Amygdala (tissue), 56 donors: ENCODE results near the gene MCF2L.

Source experiments
- DNase-seq, 56 donors: peaks; one replicate each; lab custom pipeline; 2025; lab: John Stamatoyannopoulos, UW

The MCF2L gene

GRCh38 chr13:113117911-113118260 lies 148.9 kb downstream of the MCF2L start:
- no peak for DNase-seq

- no peak for DNase-seq
Measured at GRCh38 chr13:113118261-113119021, 149.4 kb downstream of the MCF2L start.

DNA sequence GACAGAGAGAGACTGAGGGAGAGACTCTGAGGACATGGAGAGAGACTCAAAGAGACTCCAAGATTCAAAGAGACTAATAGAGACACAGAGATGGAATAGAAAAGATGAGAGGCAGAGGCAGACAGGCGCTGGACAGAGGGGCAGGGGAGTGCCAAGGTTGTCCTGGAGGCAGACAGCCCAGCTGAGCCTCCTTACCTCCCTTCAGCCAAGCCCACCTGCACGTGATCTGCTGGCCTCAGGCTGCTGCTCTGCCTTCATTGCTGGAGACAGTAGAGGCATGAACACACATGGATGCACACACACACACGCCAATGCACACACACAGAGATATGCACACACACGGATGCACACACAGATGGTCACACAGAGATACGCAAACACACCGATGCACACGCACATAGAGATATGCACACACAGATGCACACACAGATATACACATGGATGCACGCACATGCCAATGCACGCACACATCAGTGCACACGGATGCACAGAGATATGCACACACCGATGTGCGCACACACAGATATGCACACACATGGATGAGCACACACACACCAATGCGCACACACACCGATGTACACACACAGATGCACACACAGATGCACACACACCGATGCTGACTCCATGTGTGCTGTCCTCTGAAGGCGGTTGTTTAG lies 150.3 kb downstream of the MCF2L start:
- no peak for DNase-seq

DNA sequence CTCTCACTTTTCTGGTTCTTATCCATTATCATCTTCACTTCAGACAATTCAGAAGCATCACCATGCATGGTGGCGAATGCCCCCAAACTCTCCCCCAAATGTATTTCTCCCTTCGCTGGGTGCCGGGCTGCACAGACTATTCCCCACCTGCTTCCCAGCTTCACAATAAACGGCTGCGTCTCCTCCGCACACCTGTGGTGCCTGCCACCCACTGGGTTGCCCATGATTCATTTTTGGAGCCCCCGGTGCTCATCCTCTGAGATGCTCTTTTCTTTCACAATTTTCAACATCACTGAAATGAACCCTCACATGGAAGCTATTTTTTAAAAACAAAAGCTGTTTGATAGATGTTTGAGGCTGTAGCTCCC lies 150.8 kb downstream of the MCF2L start:
- DNase-seq = no peak

GRCh38 chr13:113120300-113121182 lies 151.5 kb downstream of the MCF2L start:
- no peak for DNase-seq

DNA sequence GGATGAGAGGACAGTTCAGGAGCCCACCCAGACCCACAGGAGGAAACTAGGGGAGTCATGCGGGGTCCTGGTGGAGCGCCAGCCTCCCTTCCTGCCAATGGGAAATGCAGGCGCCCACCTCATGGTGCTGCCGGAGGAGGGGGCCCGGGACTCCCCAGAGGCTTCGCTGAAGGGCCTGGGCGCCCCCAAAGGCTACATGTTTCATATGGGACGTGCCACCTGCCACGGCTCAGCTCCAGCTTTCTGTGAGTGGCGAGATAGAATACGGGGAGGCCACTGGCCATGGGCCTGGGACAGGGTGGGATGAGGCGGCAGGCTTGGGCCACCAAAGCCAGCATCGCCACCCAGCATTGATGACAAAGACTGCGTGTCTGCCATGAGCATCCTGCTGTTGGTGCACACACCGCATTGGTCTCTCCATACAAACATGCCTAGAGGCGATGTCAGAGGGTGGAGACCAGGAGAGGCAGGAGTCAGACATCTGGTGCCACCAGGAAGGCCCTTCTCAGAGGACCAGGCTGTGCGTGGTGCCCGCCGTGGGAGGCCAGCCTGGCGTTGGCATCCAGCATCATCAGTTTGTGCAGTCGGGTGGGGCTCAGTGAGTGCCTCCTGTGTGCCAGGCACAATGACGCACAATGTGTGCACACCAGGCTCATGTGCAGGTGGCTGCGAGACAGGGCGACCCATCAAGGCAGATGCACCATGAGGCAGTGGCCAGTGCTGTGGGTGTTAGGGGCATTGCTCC lies 152.3 kb downstream of the MCF2L start:
- no peak for DNase-seq

GRCh38 chr13:113121928-113122471 lies 153.0 kb downstream of the MCF2L start:
- DNase-seq = no peak

- no peak for DNase-seq
Measured at GRCh38 chr13:113122550-113123225, 153.7 kb downstream of the MCF2L start, which contains the start of gene F10. F10 (plus strand) TSS chr13:113122799; CDS start chr13:113122856, 57 bp downstream.

DNA sequence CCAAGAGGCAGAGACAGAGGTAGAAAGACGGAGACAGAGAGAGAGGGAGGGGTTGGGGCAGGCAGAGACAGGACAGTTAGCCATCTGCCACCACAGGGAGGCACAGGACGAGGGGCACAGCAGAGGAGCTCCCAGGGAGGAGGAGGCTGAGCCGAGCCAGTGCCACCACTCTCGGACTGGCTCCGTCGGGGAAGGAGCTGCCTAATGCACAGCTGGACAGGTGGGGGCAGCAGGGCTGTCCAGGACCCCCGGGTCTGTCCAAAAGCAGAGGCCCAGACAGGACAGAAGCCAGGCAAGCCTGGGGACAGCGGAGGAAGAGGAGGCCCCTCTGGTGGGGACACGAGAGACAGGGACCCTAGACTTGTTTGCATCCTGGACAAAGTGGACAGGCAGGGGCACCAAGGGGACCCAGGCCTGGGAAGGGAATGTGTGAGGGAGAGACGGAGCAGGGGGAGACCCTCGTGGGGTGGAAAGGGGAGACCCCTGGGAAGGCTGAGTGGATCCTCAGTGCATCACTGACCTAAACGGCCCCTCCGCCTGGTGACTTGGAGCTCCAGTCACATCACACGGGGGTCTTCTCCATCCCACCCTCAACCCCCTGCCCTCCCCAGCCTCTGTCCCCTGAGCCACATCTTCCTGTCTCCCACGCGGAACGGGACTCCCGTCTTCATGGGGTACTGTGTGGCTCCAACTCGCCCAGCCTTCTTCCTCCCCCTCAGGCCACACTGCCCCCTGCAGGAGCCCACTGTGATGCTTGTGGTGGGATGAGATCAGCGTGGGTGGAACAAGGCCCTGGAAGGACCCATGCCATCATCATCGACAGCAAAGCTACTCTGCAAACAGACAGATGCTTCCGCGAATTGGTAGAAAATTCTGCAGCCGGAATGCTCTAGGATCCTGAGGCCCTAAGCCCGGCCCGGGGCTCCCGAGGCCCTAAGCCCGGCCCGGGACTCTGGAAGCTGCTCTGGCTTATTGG lies 154.5 kb downstream of the MCF2L start:
- DNase-seq = no peak

GRCh38 chr13:113124211-113124970 lies 155.4 kb downstream of the MCF2L start:
- no peak for DNase-seq

DNA sequence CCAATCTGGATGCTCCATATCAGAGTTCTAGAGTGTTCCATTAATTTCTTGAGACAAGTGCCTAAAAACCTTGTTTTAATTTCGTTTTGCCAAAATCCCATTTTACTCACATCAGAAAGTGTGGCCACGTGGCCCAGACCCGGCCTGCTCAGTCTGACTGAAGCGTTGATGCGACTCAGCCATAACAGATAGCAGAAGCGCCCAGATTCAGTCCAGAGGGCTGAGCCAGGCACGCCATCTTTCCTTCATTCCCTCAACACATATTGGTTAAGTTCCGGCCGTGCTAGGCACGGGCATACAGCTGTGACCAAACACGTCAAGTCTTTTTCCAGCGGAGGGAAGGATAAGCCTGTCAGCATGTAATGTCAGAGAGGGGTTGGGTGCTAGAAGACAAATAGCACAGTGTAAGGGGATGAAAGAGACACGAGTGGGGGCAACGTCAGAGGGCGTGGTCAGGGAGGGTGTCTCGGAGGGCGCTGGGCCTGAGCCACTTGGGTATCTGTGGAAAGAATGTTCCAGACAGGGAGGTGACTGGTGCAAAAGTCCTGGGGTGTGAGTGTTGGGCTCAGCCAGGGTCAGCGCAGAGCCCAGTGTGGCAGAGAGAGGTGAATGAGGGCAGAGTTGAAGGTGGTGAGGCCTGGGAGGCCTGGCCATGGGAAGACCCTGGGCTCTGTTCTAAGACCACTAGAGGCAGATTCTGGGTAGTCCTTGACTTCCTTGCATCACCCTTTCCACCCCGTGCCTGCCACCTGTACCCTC lies 156.7 kb downstream of the MCF2L start:
- DNase-seq = no peak

DNA sequence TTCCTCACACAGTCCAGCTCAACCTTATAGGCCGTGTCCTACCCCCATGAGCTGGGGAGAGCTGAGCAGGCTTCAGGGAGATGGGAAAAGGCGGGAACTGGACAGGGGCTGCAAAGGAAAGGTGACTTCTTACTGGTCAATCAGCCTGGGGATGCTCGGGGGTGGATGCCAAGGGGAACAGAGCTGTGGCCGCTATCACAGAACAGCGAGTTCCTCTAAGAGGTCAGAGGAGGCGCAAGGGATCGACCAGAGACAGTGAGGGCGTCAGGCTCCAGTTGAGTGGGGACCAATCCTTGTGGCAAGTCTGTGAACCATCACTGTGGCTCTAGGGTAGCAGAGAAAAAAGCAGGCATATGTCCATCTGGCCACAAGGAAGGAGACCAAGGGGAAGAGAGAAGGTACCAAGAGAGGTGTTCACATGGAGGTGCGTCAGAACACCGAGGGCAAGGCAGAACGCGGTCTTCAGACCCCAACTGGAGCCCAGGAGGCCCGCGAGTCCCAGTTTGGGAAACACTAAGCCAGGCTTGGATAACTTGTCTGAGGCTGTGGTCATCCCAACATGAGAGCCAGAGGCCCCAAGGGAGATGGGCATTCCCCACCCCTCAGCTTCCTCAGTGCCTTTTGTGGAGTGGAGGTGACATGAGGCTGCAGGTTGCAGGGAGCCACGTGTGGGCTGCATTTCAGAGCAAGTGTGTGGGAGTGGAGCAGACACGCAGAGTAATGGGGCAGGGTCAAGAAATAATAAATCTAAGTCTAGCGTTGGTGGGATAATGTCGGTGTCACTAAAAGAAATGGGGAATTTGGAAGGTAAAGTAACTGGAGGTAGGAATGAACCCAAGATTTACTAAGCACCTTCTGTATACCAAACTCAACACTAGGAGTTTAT lies 157.5 kb downstream of the MCF2L start:
- no peak for DNase-seq

- DNase-seq = no peak
Measured at GRCh38 chr13:113129480-113129879, 160.5 kb downstream of the MCF2L start.

DNA sequence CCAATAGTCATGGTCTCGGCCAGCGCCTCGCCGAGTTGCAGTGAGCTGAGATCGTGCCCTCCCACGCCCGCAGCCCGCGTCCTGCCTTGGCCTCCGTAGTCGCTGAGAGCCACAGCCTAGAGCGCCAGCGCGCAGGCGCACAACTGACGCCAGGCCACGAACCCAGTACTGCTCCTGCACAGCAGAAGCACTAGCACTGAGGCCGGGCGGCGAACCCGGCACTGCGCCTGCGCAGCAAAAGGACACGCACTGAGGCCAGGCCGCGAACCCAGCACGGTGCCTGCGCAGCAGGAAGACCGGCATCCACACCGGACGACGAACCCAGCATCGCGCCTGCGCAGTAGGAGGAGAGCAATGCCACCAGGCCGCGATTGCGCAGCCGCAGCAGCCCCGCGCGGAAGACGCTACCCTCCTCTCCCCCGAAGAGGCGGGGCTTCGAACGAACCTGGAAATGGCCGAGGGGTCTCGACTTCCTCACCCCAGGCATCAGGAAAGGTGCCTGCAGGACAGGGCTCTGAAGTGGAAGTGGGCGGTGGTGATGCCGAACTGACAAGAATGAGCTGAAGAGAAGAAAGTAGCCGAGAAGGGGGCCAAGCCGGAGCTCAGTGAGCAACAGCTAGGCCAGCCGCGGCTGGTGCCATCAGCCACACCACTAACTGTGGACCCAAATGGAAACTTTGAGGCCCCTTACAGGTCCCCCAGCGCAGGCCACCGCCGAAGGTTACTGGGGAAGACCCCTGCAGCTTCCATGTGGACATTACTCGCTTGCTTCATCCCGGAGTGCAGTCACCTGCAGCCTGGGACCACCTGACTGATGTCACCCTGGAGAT lies 161.1 kb downstream of the MCF2L start:
- DNase-seq = peak in 1 of 56 donors; percentile 28

- DNase-seq = no peak
Measured at GRCh38 chr13:113135281-113135760, 166.3 kb downstream of the MCF2L start.
